Activated naive CD8-positive, alpha-beta T cell treated with anti-CD3 and anti-CD28 coated beads, Interleukin-2, amount 10 ng/mL, durations not matched to agents 7 days and 5 days (primary cell): Measurements from ENCODE around the gene DLG4. TPM values are rescaled to one million over a fixed set of nuclear protein-coding genes. Genes with fewer than 3 reads are reported as not detected.

Experiments
- ATAC-seq: fragments of 150-1000 bp; cut with Tn5 transposase; one replicate; pipeline ENCODE4 v1.10.0; 2021; ENCODE audit warnings: low read depth, moderate library complexity
- POLR2A ChIA-PET: fragments of 350-600 bp; sonication (Branson Sonifier 250); formaldehyde crosslinking; loops from one replicate; lab custom pipeline; 2021; ENCODE audit warnings: antibody characterized with exemption; lab: Charles Lee
- DNase-seq: peaks from one replicate; pipeline ENCODE4 v3.0.0; 2021
- H3K27ac Mint-ChIP-seq: one replicate; pipeline ENCODE4 v1.8.0; 2022; ENCODE audit warnings: mild to moderate bottlenecking, mixed read lengths
- H3K27me3 Mint-ChIP-seq: one replicate; pipeline ENCODE4 v1.8.0; 2022; ENCODE audit warnings: mild to moderate bottlenecking, moderate library complexity, mixed read lengths
- H3K36me3 Mint-ChIP-seq: one replicate; pipeline ENCODE4 v1.8.0; 2021; ENCODE audit warnings: mild to moderate bottlenecking, mixed read lengths
- H3K4me1 Mint-ChIP-seq: one replicate; pipeline ENCODE4 v1.8.0; 2021; ENCODE audit warnings: mixed read lengths
- H3K4me3 Mint-ChIP-seq: one replicate; pipeline ENCODE4 v1.8.0; 2022; ENCODE audit warnings: mild to moderate bottlenecking, moderate library complexity, mixed read lengths
- H3K9me3 Mint-ChIP-seq: one replicate; pipeline ENCODE4 v1.8.0; 2021; ENCODE audit warnings: mixed read lengths
- total RNA-seq, 2 experiments: library from RNA; stranded (reverse); gene quantifications; one replicate each; pipeline ENCODE4 v1.2.3, GENCODE V29; 2021

DLG4 gene
- total RNA-seq, 2 experiments from 2014 or later: 21.2 to 22.4 TPM

DNA sequence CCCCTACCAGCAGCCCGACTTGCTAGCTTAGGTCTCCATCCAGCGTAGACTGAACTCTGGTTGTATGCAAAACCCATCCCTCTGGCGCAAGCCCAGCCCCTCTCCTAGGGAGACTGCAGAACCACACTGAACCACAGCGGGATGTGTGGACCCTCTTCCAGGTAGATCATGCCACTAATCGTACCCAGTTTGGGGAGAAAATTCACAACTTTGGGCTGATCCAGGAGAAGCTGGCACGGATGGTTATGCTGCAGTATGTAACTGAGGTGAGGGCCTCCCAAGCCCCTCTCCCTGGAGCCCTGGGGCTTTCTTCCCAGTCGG lies 3.3 kb upstream of the DLG4 start:
- POLR2A ChIA-PET: interaction anchor here (8.9 kb wide), 1 partner anchor 15 kb away, joined by 162 read pairs; the partner anchor contains the start of genes DVL2, GABARAP and PHF23
- DNase-seq (no peak), ATAC-seq (no peak)
- no peak overlapping the region for H3K4me3 Mint-ChIP-seq
- H3K4me1 Mint-ChIP-seq: peaks cover 26% of the 10 kb centered on the region
- H3K36me3 Mint-ChIP-seq: peaks cover 6% of the 10 kb centered on the region
- H3K9me3 Mint-ChIP-seq: no peaks in the 10 kb centered on the region
- H3K27ac Mint-ChIP-seq: no peak overlapping the region
- H3K27me3 Mint-ChIP-seq: no peaks in the 10 kb centered on the region

DNA sequence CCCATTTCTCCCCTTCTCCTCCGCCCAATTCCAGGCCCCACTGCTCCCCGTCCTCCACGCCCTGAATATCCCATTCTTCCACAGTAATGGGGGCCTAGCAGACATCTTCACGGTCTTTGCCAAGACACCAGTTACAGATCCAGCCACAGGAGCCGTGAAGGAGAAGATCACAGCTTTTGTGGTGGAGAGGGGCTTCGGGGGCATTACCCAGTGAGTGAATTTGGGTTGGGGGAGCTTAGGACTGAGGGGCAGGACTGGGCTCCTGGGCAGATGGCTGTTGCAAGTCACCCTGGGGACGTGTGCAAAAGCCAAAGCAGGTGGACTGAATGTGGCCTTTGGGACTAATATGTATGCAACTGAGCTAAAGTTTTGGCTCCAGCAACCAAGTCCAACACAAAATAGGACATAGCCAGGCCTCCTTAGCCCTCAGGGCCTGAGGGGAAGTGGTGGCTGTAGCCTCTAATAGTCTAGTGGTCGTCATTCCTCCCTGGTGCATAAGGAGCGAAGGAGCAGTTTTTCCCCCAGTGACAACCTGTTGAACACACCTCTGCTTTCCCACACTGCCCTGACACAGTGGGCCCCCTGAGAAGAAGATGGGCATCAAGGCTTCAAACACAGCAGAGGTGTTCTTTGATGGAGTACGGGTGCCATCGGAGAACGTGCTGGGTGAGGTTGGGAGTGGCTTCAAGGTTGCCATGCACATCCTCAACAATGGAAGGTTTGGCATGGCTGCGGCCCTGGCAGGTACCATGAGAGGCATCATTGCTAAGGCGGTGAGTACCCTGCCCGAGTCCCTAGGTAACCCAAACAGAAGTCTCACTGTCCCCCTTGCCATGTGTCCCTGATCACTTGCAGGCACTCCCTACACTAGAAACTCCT lies 2.7 kb upstream of the DLG4 start:
- no peak overlapping the region for H3K4me3 Mint-ChIP-seq
- peak overlapping the region; percentile 40 for H3K27ac Mint-ChIP-seq
- no peak for ATAC-seq
- H3K36me3 Mint-ChIP-seq: peaks cover 5% of the 10 kb centered on the region
- peaks cover 30% of the 10 kb centered on the region for H3K4me1 Mint-ChIP-seq
- H3K27me3 Mint-ChIP-seq: no peaks in the 10 kb centered on the region
- no peaks in the 10 kb centered on the region for H3K9me3 Mint-ChIP-seq
- POLR2A ChIA-PET: interaction anchor here (8.9 kb wide), 1 partner anchor 15 kb away, joined by 162 read pairs; the partner anchor contains the start of genes DVL2, GABARAP and PHF23
- DNase-seq: no peak

DNA sequence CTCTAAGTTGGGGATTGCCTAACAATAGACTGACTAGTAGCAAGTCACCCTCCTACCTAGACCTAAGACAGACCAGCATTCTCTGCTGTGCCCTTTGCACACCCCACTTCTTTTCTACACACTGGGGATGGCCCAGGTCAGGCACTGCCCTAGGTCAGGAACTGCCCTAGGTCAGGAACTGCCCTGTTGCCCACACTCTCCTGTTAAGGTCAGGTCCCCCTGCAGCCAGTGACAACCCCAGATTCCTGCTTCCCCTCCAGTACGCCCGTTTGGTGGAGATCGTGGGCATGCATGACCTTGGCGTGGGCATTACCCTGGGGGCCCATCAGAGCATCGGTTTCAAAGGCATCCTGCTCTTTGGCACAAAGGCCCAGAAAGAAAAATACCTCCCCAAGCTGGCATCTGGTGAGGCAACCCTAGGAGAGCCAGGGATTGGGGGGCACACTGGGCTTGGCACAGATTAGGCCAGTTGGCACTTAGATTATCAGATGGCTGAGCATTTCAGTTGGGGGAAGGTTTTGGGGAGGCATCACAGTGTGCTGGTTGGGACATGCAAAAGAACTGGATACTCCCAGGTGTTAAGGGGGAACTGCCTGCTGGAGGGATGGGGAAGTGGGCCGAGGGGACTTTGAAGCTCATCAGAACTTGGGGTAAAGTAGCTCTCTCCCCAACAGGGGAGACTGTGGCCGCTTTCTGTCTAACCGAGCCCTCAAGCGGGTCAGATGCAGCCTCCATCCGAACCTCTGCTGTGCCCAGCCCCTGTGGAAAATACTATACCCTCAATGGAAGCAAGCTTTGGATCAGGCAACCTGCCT lies 1.8 kb upstream of the DLG4 start:
- Mint-ChIP-seq H3K27me3 (no peaks in the 10 kb centered on the region), H3K4me1 (peaks cover 33% of the 10 kb centered on the region), H3K36me3 (peaks cover 5% of the 10 kb centered on the region), H3K27ac (peak overlapping the region; percentile 95), H3K4me3 (peak overlapping the region; percentile 97), H3K9me3 (no peaks in the 10 kb centered on the region)
- POLR2A ChIA-PET: interaction anchor here (0.8 to 8.9 kb wide), 8 partner anchors 16 to 186 kb away, joined by 3 to 162 read pairs (median 5); partner anchors contain the start of genes ACAP1, CTDNEP1, DVL2 and ELP5
- ATAC-seq (no peak), DNase-seq (no peak)

DNA sequence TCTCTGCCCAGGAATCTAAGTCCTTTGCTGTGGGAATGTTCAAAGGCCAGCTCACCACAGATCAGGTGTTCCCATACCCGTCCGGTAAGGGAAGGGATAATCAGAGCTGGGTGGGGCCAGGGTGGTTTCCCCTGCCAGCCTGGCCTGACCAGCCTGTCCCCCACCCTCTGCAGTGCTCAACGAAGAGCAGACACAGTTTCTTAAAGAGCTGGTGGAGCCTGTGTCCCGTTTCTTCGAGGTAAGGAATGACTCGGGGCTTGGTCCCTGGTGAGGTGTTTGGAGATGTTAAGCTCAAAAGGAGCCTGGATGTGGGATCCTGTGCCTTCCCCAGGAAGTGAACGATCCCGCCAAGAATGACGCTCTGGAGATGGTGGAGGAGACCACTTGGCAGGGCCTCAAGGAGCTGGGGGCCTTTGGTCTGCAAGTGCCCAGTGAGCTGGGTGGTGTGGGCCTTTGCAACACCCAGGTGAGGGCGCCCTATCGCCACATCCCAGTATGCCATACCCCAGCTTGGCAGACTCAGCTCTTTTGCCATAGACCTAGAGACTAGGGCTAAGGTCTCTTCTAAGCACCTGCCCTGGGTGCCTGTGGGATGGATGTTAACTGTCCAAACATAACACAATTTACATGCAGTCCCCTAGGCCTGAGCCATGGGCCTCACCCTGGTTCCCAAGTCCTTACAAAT lies 1.1 kb upstream of the DLG4 start:
- peaks cover 5% of the 10 kb centered on the region for H3K36me3 Mint-ChIP-seq
- DNase-seq (peak; percentile 71), ATAC-seq (peak; percentile 54)
- no peaks in the 10 kb centered on the region for H3K9me3 Mint-ChIP-seq
- H3K27me3 Mint-ChIP-seq: no peaks in the 10 kb centered on the region
- peaks cover 41% of the 10 kb centered on the region for H3K4me1 Mint-ChIP-seq
- H3K4me3 Mint-ChIP-seq: peak overlapping the region; percentile 97
- peak overlapping the region; percentile 95 for H3K27ac Mint-ChIP-seq
- POLR2A ChIA-PET: interaction anchor here (0.8 to 8.9 kb wide), 8 partner anchors 16 to 185 kb away, joined by 3 to 162 read pairs (median 5); partner anchors contain the start of genes ACAP1, CTDNEP1, DVL2 and ELP5

DNA sequence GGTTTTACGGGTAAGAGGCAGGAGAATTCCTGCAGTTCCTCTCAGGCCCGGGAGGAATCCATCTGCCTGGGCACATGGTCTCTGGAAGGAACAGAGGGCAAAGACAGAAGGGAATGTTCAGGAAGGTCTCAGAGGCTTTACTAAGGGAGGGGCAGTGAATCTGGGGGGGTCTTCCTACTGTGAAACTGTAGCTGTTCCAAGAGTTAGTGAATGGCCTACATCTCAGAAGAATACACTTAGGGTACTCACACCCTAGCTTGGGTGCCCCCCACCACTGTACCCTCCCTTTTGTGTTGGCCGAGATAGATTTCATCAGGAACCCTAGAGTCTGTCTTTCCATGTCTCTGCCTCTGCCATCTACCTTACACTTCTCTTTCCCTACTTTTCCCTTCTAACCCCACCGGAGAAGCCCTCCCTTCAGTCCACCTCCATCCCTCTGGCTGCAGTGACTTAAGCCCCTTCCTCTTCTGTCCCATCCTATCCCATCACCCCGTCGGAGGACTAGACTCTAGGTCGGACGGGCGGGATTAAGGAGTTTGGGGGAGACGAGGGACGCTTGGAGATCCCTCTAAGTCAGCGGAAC lies 316 bp downstream of the DLG4 start:
- no peak for DNase-seq
- Mint-ChIP-seq H3K36me3 (peaks cover 3% of the 10 kb centered on the region), H3K27me3 (no peaks in the 10 kb centered on the region), H3K4me1 (peaks cover 49% of the 10 kb centered on the region), H3K9me3 (no peaks in the 10 kb centered on the region), H3K27ac (peak overlapping the region; percentile 95), H3K4me3 (peak overlapping the region; percentile 97)
- no peak for ATAC-seq
- POLR2A ChIA-PET: interaction anchor here (0.6 to 8.9 kb wide), 10 partner anchors 9 to 184 kb away, joined by 3 to 162 read pairs (median 3); partner anchors contain the start of genes ACAP1, CTDNEP1, DVL2 and ELP5

DNA sequence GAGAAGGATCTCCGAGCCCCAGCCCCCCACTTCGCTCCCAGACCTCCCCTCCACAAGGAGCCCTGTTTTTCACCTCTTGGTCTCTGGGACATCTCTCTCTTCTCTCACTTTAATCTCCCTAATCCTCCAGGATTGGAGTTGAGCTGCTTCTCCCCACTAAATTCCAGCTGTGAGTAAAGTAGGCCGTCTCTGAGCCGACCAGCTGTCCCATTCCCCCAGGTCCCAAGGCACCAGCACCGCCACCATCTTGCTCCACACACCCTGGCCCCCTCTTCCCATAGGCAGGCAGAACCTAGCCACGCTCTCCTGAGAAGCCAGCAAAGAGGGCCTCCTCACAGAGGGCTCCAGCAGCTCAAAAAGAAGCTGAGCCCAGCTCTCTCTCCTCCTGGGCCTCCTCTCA lies 878 bp downstream of the DLG4 start:
- no peak for ATAC-seq
- POLR2A ChIA-PET: interaction anchor here (1.2 to 8.9 kb wide), 4 partner anchors 8 to 32 kb away, joined by 3 to 162 read pairs (median 10); partner anchors contain the start of genes CTDNEP1, DVL2, ELP5 and GABARAP
- Mint-ChIP-seq H3K9me3 (no peaks in the 10 kb centered on the region), H3K27ac (peak overlapping the region; percentile 73), H3K27me3 (no peaks in the 10 kb centered on the region), H3K4me1 (peaks cover 55% of the 10 kb centered on the region), H3K36me3 (peaks cover 3% of the 10 kb centered on the region), H3K4me3 (peak overlapping the region; percentile 88)
- no peak for DNase-seq

DNA sequence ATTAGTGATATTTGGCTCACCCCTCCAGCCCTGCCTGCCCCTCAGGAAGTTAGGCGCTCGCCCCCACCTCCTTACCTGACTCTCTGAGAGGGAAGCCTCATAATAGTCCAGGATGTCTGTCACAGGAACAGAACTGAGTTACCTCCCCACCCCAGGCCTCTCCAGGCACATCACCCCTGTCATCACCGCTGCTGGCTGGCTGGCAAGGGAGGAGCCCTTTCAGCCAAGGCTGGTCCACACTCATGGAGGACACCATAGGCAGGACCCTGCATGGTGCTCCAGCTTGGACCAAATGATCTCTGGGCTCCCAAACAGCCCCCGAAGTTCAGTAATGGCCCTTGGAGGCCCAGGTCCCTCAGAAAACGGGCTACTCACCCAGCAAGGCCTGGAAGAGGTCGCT lies 1.5 kb downstream of the DLG4 start:
- Mint-ChIP-seq H3K36me3 (peaks cover 1% of the 10 kb centered on the region), H3K4me3 (peak overlapping the region; percentile 88), H3K27ac (peak overlapping the region; percentile 73), H3K9me3 (no peaks in the 10 kb centered on the region), H3K27me3 (no peaks in the 10 kb centered on the region), H3K4me1 (peaks cover 60% of the 10 kb centered on the region)
- ATAC-seq: no peak
- POLR2A ChIA-PET: interaction anchor here (1.5 to 8.9 kb wide), 2 partner anchors 14 to 19 kb away, joined by 3 to 162 read pairs; partner anchors contain the start of genes DVL2, GABARAP and PHF23
- no peak for DNase-seq

DNA sequence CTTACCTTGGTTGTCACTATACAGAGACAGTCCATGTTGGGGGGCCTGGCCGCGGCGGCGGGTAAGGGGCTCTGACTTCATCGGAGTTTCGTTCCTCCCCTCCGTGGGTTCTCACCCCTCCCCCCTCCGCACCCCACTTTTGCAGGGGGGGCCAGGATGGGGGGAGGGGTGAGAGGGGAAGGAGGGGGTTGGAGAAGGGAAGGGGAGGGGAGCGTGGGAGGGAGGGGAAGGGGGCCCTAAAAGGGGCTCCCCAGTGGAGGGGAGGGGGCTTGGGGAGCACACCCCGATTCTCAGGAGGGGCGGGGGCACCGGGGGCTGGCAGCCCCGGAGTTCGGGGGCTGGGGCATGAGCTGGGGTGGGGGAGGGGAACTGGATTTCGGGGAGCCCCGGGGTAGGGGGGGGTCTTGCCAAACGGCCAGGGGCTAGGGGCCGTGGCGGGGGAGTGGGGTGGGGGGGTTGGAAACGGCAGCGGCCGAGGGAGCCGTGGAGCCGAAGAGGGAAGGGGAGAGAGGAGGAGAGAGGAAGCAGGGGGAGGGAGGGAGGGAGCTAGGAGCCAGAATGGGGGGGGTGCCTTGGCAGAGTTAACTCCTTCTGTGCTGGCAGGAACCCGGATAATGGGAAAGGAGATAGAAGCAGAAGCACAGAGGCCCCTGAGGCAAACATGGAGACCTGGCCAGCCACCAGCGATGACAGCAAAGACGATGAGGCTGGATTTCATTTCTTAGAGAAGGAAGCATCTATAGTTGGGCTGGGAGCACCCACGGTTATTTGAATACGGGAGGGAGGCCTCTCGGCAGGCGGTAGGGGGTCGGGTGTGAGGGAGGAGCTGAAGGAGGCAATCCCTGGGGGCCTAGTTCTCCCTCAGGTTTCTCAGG lies 2.3 kb downstream of the DLG4 start:
- H3K27me3 Mint-ChIP-seq: no peaks in the 10 kb centered on the region
- H3K27ac Mint-ChIP-seq: peak overlapping the region; percentile 73
- POLR2A ChIA-PET: interaction anchor here (0.5 to 8.9 kb wide), 2 partner anchors 20 to 133 kb away, joined by 3 to 162 read pairs; partner anchors contain the start of genes DVL2, GABARAP and PHF23
- H3K36me3 Mint-ChIP-seq: peaks cover 1% of the 10 kb centered on the region
- ATAC-seq (no peak), DNase-seq (peak; percentile 47)
- H3K9me3 Mint-ChIP-seq: no peaks in the 10 kb centered on the region
- peaks cover 61% of the 10 kb centered on the region for H3K4me1 Mint-ChIP-seq
- H3K4me3 Mint-ChIP-seq: peak overlapping the region; percentile 97

DNA sequence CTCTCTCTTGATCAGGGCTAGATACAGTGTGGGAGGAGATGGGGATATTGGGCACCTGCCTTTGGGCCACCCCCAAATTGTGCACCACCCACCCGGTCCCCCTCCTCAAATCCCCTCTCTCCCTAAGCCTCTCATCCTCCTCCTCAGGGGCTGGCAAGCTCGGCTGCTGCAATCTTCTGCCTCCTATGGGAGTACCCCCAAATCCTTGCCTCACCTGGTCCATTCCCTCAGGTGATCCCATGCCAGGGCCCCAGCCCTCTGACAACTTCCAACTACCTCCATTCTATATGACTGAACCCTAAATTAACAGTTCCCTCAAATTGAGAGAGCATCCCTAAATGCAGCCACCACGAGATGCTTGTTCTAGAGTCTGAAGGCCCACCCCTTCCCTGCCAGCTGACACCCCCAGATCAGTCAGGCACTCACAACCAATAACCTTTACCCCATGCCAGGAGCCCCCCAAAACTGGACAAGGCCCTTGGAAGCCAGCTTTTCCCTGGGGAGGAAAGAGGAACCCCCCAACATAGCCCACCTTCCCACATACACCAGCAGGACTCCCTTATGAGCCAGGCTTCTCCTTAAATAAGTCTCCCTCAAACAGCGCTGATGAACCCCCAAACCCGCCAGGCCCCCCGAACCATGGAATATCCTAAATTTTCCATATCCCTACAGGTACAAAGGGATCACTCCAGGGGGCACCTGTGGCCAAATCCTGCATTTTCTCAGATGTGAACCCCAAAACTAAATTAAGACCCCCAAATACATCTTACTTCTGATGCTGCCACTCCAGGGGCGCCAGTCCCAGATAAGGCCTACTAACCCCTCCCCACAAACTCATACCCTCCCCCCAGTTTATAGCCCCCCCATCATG lies 3.2 kb downstream of the DLG4 start:
- ATAC-seq: no peak
- H3K4me3 Mint-ChIP-seq: peak overlapping the region; percentile 97

DNA sequence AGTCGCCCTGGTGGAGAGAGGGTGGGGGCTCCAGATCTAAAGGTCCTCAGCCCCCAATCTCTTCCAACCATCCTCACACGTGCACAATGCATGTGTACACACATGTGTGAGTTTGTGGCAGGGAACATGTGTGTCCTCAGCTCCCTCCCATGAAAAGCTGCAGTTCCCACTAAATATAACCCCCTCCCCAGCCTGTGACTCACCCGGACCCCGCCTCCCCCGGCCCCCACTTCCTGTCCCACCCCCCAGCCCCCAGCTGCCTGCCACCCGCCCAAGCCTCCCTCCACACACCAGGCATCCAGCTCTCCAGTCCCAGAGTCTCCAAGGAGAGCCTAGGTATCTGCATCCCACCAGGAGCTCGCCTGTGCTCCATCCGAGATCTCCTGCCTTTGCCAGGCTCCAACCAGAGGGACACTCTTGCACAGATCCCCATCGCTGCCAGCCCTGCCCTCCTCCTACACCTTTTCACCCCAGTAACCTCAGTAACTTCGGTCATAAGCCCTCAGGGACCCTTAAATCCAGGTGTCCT lies 3.9 kb downstream of the DLG4 start:
- POLR2A ChIA-PET: interaction anchor here (0.9 to 2.8 kb wide), 4 partner anchors 8 to 180 kb away, joined by 3 to 15 read pairs (median 7); partner anchors contain the start of genes GABARAP, PHF23 and SLC16A13
- no peaks in the 10 kb centered on the region for H3K36me3 Mint-ChIP-seq
- H3K4me1 Mint-ChIP-seq: peaks cover 56% of the 10 kb centered on the region
- H3K9me3 Mint-ChIP-seq: no peaks in the 10 kb centered on the region
- peak overlapping the region; percentile 95 for H3K27ac Mint-ChIP-seq
- H3K4me3 Mint-ChIP-seq: peak overlapping the region; percentile 97
- H3K27me3 Mint-ChIP-seq: peaks cover 1% of the 10 kb centered on the region
- ATAC-seq (no peak), DNase-seq (no peak)

More for the DNA sequence above, 3.2 kb downstream of the DLG4 start:
- peaks cover 64% of the 10 kb centered on the region for H3K4me1 Mint-ChIP-seq
- no peak for DNase-seq
- H3K9me3 Mint-ChIP-seq: no peaks in the 10 kb centered on the region
- POLR2A ChIA-PET: interaction anchor here (0.9 to 8.9 kb wide), 5 partner anchors 9 to 181 kb away, joined by 3 to 162 read pairs (median 8); partner anchors contain the start of genes DVL2, GABARAP, PHF23 and SLC16A13
- peaks cover 1% of the 10 kb centered on the region for H3K36me3 Mint-ChIP-seq
- H3K27ac Mint-ChIP-seq: peak overlapping the region; percentile 39
- H3K27me3 Mint-ChIP-seq: no peaks in the 10 kb centered on the region
